Right atrium auricular region (tissue), 2 donors: ENCODE data around the gene JAK3. TPM values are rescaled to one million over a fixed set of nuclear protein-coding genes. Genes with fewer than 3 reads are reported as not detected.

ENCODE experiments used
- DNase-seq: peaks from one replicate; pipeline ENCODE4 v3.0.0-alpha.2; 2019; ENCODE audit warnings: low spot score
- H3K27ac ChIP-seq, 2 donors: fragments of 200-600 bp; sonication (generic); 1 replicate in 1 of 2; 2 replicates in 1 of 2; pipeline ENCODE4 v1.5.1; 2016 to 2019
- H3K27me3 ChIP-seq, 2 donors: fragments of 200-600 bp; sonication (generic); one replicate each; pipeline versions ENCODE4 v1.5.1 to v1.6.0; 2017 to 2019
- H3K36me3 ChIP-seq: fragments of 200-600 bp; sonication (generic); one replicate; pipeline ENCODE4 v1.5.1; 2016
- H3K4me1 ChIP-seq, 2 donors: fragments of 200-600 bp; sonication (generic); one replicate each; pipeline versions ENCODE4 v1.5.1 to v1.6.0; 2017 to 2019
- H3K4me3 ChIP-seq, 2 donors: fragments of 200-600 bp; sonication (generic); 1 replicate in 1 of 2; 2 replicates in 1 of 2; pipeline ENCODE4 v1.5.1; 2017 to 2019; ENCODE audit warnings: mild to moderate bottlenecking in 1 of 2, moderate library complexity in 1 of 2
- H3K9me3 ChIP-seq, 2 donors: fragments of 200-600 bp; sonication (generic); one replicate each; pipeline ENCODE4 v1.5.1; 2019
- CTCF ChIP-seq, 2 donors: fragments of 200-600 bp; sonication (generic); IDR thresholded peaks; one replicate each; pipeline ENCODE4 v1.5.1; 2019; ENCODE audit warnings: antibody characterized with exemption in 2 of 2
- total RNA-seq, 2 donors: library from RNA; depleted of rRNA; stranded (reverse); fragments of >200 nt; gene quantifications; one replicate each; pipeline ENCODE4 v1.1.0, GENCODE V29; 2016

JAK3 gene
- total RNA-seq, 2 donors from 2014 or later = 0.93 to 4.0 TPM

- TF ChIP-seq CTCF (IDR thresholded peaks at IDR 0.05) = no peak
- DNase-seq = no peak
- H3K36me3 ChIP-seq = peaks cover 24% of the 10 kb centered on the region
- H3K4me1 ChIP-seq = peaks cover 0 to 19% of the 10 kb centered on the region in 2 donors
- peaks cover 24 to 27% of the 10 kb centered on the region in 2 donors for H3K27me3 ChIP-seq
- no peak overlapping the region for H3K27ac ChIP-seq
- no peaks in the 10 kb centered on the region for H3K9me3 ChIP-seq
- H3K4me3 ChIP-seq = no peak overlapping the region
These were observed 20.9 kb upstream of the JAK3 start for GRCh38 chr19:17868669-17869068.

- peaks cover 0 to 6% of the 10 kb centered on the region in 2 donors for H3K4me1 ChIP-seq
- no peak overlapping the region for H3K27ac ChIP-seq
- no peak for TF ChIP-seq CTCF (IDR thresholded peaks at IDR 0.05)
- H3K4me3 ChIP-seq = no peak overlapping the region
- H3K36me3 ChIP-seq = peaks cover 41% of the 10 kb centered on the region
- DNase-seq = no peak
- H3K27me3 ChIP-seq = peaks cover 8 to 12% of the 10 kb centered on the region in 2 donors
- no peaks in the 10 kb centered on the region for H3K9me3 ChIP-seq
These were observed 19.2 kb upstream of the JAK3 start for GRCh38 chr19:17866964-17867486.

GRCh38 chr19:17866312-17866963 is 18.7 kb upstream of the JAK3 start:
- no peak overlapping the region for H3K4me3 ChIP-seq

GRCh38 chr19:17865364-17866311 is 17.9 kb upstream of the JAK3 start:
- TF ChIP-seq CTCF (IDR thresholded peaks at IDR 0.05) = no peak
- Histone ChIP-seq H3K4me3 (no peak overlapping the region), H3K27ac (no peak overlapping the region), H3K4me1 (peaks cover 0 to 13% of the 10 kb centered on the region in 2 donors), H3K9me3 (no peaks in the 10 kb centered on the region), H3K27me3 (no peaks in the 10 kb centered on the region), H3K36me3 (peaks cover 52% of the 10 kb centered on the region)
- no peak for DNase-seq

More at GRCh38 chr19:17866312-17866963, 18.7 kb upstream of the JAK3 start:
- H3K9me3 ChIP-seq = no peaks in the 10 kb centered on the region
- peaks cover 3 to 6% of the 10 kb centered on the region in 2 donors for H3K27me3 ChIP-seq
- no peak for DNase-seq
- H3K36me3 ChIP-seq = peaks cover 47% of the 10 kb centered on the region
- no peak for TF ChIP-seq CTCF (IDR thresholded peaks at IDR 0.05)
- H3K27ac ChIP-seq = no peak overlapping the region
- peaks cover 0 to 6% of the 10 kb centered on the region in 2 donors for H3K4me1 ChIP-seq

- TF ChIP-seq CTCF (IDR thresholded peaks at IDR 0.05) = no peak
- H3K27ac ChIP-seq = no peak overlapping the region
- peaks cover 0 to 23% of the 10 kb centered on the region in 2 donors for H3K4me1 ChIP-seq
- DNase-seq = no peak
- H3K4me3 ChIP-seq = no peak overlapping the region
- no peaks in the 10 kb centered on the region for H3K9me3 ChIP-seq
- no peaks in the 10 kb centered on the region for H3K27me3 ChIP-seq
- H3K36me3 ChIP-seq = peaks cover 52% of the 10 kb centered on the region
These were observed 15.9 kb upstream of the JAK3 start for GRCh38 chr19:17863520-17864182.
